OCI-LY3 (cell line): ENCODE data around the gene DHRSX.

Source experiments
- CTCF ChIP-seq: fragments of 200-600, 300-600 bp; sonication (generic); IDR thresholded peaks from 2 replicates; pipeline ENCODE4 v1.5.1; 2014; ENCODE audit warnings: antibody characterized with exemption, low read length, low read depth
- EZH2phosphoT487 ChIP-seq: fragments of 200-600 bp; shearing (Covaris generic); IDR thresholded peaks from 2 replicates; pipeline ENCODE4 v1.6.1; 2018; ENCODE audit warnings: antibody characterized with exemption, mixed run types, low read depth

- no peak for TF ChIP-seq CTCF
- no peak for TF ChIP-seq EZH2phosphoT487
Measured at GRCh38 chrX:2351999-2352995, 148.5 kb downstream of the DHRSX start.
